Hepatic stellate cell (primary cell): ENCODE data around the gene DELE1.
A peak's percentile ranks its signal among the peaks of the same experiment; 100 is the strongest.
"Not testable (repeated sequence)": the region's sequence is repeated elsewhere in the genome, so short reads cannot be mapped to it uniquely, and the experiment has no call there.

ENCODE experiments used
- DNase-seq: peaks from one replicate; pipeline ENCODE4 v3.0.0; 2011; ENCODE audit warnings: low spot score

Gene DELE1

DNA sequence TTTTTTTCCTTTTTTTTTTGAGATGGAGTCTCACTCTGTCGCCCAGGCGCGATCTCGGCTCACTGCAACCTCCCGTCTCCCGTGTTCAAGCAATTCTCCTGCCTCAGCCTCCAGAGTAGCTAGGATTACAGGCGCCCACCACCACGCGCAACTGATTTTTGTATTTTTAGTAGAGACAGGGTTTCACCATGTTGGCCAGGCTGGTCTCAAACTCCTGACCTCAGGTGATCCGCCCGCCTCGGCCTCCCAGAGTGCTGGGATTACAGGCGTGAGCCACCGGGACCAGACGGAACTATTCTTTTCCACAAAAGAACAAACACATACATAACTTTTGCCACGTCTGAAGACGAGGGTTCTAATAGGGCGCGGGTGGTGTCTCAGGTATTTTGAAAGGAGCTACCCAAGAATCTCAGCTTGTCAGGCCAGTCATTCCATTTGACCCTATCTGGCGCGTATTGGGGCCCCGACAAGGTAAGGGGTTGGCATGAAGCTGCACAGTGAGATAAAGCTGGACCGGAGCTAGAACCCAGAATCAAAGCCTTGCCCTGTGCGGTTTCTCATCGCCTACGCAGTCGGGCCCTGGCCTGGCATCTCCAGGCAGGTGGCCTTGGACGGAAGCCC lies 734 bp upstream of the DELE1 start:
- DNase-seq = not testable (repeated sequence)

DNA sequence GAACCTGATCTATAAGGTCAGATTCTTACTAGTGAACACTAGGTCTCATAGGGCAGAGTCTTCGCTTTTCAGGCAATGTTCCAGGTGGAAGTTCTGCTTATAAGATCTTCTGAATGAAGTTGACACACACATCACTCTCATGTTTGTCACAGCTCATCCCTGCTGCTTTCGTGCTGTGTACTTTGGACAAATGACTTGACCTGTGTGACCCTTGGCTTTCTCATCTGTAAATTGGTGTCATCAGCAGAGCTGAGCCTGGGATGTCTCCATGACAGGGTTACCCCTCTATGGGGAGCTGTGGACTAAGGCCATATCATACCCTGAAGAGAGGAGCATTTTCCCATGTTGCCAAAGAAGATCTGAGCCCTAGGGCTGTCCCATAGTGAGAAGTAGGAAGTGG lies 2.8 kb downstream of the DELE1 start:
- DNase-seq = no peak

- DNase-seq = no peak
Measured at GRCh38 chr5:141928051-141928450, 4.4 kb downstream of the DELE1 start.

GRCh38 chr5:141929398-141930058 lies 5.9 kb downstream of the DELE1 start:
- DNase-seq = no peak

- DNase-seq = no peak
Measured at GRCh38 chr5:141931694-141932093, 8.0 kb downstream of the DELE1 start.

- DNase-seq = no peak
Measured at GRCh38 chr5:141933151-141933550, 9.5 kb downstream of the DELE1 start.

- no peak for DNase-seq
Measured at GRCh38 chr5:141934099-141934844, 10.6 kb downstream of the DELE1 start.

GRCh38 chr5:141935538-141935937 lies 11.9 kb downstream of the DELE1 start:
- DNase-seq = no peak

GRCh38 chr5:141940695-141941271 lies 17.1 kb downstream of the DELE1 start:
- peak; percentile 53 for DNase-seq

DNA sequence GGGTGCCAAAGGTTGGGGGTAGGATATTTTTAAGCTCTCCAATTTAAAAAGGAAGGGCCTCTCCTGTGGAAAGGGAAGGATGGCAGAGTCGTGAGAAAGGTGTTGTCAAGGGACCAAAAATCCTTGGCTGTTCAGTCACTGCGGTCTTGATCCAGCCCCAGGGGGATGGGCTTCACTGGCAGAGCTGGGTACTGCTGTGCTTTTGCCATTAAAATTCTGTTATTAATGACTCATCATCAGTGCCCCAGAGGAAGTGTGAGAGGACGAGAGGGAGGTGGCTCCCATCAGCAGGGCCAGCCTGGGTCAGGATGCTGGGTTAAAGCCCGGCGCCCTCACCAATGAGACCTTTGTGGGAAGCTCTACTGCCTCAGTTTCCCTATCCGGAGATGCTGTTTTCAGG lies 17.6 kb downstream of the DELE1 start:
- DNase-seq = peak; percentile 42

GRCh38 chr5:141941779-141942178 lies 18.1 kb downstream of the DELE1 start:
- no peak for DNase-seq

DNA sequence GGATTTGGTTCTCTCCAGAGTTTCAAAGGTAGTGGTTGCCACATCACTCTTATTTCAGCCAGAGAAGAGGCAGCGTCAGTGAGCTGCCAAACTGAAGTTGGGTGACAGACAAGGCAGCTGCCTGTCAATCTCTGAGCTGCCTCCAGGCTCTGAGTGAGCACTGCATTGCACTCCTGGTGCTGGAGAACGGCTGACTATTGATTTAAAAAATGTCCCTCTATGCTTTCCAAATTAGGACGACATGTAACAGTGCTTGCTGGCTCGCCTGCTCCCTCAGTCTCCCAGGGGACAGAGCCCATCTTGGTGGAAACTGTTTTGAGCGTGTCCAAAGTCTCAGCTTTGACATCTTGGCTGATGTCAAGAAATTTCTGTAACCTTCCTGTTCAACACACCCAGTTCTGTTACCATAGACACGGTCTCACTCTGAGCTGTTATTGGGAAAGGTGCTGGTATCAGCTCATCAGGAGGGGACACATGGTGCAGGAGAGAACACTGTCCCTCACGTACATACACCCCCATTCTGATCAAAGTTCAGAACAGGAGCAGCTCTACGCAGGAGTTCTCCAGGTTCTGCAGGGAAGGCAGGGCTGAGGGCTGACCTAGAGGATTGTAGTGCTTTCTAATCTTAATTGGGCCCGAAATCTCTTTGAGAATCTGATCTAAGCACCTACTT lies 18.6 kb downstream of the DELE1 start:
- DNase-seq = no peak

GRCh38 chr5:141944076-141944475 lies 20.4 kb downstream of the DELE1 start:
- DNase-seq = no peak

DNA sequence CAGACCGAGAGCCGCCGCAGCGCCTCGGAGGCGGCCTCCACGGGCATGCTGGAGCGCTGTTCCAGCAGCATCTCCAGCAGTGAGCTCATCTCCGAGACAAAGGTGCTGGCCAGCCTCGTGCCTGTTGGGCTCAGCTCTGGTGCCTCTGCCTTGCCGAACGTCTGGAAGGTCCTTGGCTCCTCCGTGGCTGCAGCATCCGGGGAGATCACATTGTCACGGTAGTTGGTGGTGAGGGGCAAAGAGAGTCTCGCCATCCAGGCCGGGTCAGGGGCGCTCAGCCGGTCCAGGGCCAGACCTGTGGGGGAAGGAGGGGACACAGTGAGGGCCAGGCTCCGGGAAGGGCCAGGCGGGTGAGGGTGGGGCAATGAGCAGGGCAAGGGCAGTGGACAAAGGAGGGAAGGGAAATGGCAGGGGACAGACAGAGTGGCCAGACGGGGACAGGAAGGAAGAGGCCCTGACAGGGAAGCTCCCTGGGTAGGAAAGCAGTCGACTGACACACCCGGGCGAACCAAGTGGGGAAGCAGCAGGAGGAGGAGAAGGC lies 21.9 kb downstream of the DELE1 start:
- peak; percentile 29 for DNase-seq

- no peak for DNase-seq
Measured at GRCh38 chr5:141947316-141947715, 23.6 kb downstream of the DELE1 start.

DNA sequence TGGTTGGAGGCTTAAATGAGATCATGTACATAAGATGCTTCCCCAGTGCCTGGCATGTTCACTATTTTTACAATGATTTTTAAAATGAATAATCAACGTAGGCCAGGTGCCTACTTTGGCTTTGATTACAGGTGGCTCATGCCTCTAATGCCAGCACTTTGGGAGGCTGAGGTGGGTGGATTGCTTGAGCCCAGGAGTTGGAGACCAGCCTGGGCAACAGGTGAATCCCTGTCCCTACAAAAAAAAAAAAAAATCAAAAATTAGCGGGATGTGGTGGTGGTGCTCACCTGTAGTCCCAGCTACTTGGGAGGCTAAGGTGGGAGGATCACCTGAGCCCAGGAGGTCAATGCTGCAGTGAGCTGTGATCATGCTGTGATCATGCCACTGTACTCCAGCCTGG lies 25.1 kb downstream of the DELE1 start:
- no peak for DNase-seq

GRCh38 chr5:141949511-141949910 lies 25.8 kb downstream of the DELE1 start:
- no peak for DNase-seq

GRCh38 chr5:141950207-141951005 lies 26.7 kb downstream of the DELE1 start:
- no peak for DNase-seq

GRCh38 chr5:141951332-141951781 lies 27.7 kb downstream of the DELE1 start:
- DNase-seq = no peak

DNA sequence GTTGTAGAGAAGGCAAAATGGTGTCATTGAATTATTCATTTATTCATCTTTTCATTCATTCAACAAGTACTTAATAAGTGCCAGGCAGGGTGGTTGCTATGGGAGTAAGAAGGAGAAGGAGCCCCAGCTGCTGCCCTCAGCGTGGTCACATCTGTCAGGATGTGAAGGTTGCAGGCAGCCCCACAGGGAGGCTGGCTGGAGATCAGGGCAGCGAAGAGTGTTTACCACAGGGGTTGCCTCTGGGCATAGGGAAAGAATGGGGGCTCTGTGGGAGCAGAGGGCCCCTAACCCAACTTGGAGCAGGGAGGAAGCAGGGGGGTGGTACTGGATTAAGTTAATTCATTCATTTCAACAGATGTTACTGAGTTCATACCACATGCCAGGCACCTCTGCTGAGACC lies 28.3 kb downstream of the DELE1 start:
- DNase-seq = no peak

- DNase-seq = no peak
Measured at GRCh38 chr5:141954194-141954593, 30.5 kb downstream of the DELE1 start.
